Activated T-helper 1 cell treated with anti-CD3 and anti-CD28 coated beads, Interleukin-12 subunit alpha, Interleukin-12 subunit beta, Interleukin-2, Interleukin-4 antibody, amounts not matched to agents 30 ng/mL and 10 ng/mL and 1 ng/mL, durations not matched to agents 14 hours and 24 hours and 36 hours (primary cell): Measurements from ENCODE around the gene APMAP. TPM values are rescaled to one million over a fixed set of nuclear protein-coding genes. Genes with fewer than 3 reads are reported as not detected.
"Not testable (repeated sequence)": the region's sequence is repeated elsewhere in the genome, so short reads cannot be mapped to it uniquely, and the experiment has no call there.

ENCODE experiments used
- DNase-seq: peaks from one replicate; pipeline ENCODE4 v3.0.0; 2021; ENCODE audit warnings: low spot score
- H3K27ac Mint-ChIP-seq: one replicate; pipeline ENCODE4 v1.8.0; 2021; ENCODE audit warnings: mild to moderate bottlenecking, mixed read lengths
- H3K27me3 Mint-ChIP-seq: one replicate; pipeline ENCODE4 v1.8.0; 2022; ENCODE audit warnings: mild to moderate bottlenecking, moderate library complexity, mixed read lengths; ENCODE audit not compliant: insufficient read depth
- H3K36me3 Mint-ChIP-seq: one replicate; pipeline ENCODE4 v1.8.0; 2021; ENCODE audit warnings: low read depth, mixed read lengths
- H3K4me1 Mint-ChIP-seq: one replicate; pipeline ENCODE4 v1.8.0; 2021; ENCODE audit warnings: low read depth, mixed read lengths
- H3K4me3 Mint-ChIP-seq: one replicate; pipeline ENCODE4 v1.8.0; 2021; ENCODE audit warnings: mild to moderate bottlenecking, moderate library complexity, mixed read lengths
- H3K9me3 Mint-ChIP-seq: one replicate; pipeline ENCODE4 v1.8.0; 2021; ENCODE audit warnings: mixed read lengths
- intact Hi-C: fragments of 100-400 bp; cut with micrococcal nuclease; formaldehyde crosslinking; loops from one replicate; pipeline ENCODE4 v1.15.1; 2024
- total RNA-seq: library from RNA; stranded (reverse); gene quantifications from 2 replicates; pipeline ENCODE4 v1.2.3, GENCODE V29; 2022

APMAP gene
- total RNA-seq, 1 donor from 2014 or later: 58.7 TPM

DNA sequence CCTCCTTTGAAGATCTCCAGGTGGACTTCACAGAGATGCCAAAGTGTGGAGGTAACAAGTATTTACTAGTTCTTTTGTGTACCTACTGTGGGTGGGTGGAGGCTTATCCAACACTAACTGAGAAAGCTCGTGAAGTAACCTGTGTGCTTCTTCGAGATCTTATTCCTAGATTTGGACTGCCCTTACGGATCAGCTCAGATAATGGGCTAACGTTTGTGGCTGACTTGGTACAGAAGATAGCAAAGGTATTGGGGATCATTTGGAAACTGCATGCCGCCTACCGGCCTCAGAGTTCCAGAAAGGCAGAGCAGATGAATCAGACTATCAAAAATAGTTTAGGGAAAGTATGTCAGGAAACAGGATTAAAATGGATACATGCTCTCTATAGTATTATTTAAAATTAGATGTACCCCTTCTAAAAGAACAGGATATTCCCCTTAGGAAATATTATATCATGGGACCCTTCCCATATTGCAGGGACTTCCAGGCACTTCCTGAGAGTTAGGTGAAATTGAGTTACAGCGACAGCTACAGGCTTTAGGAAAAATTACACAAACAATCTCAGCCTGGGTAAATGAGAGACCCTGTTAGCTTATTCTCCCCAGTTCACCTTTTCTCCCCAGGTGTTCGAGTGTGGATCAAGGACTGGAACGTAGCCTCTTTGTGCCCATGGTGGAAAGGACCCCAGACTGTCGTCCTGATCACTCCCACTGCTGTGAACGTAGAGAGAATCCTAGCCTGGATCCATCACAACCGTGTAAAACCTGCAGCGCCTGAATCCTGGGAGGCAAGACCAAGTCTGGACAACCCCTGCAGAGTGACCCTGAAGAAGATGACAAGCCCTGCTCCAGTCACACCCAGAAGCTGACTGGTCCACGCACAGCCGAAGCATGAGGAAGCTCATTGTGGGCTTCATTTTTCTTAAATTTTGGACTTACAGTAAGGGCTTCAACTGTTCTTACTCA is 61.5 kb downstream of the APMAP start:
- Mint-ChIP-seq H3K4me3 (peak overlapping the region; percentile 46), H3K4me1 (peaks cover 34% of the 10 kb centered on the region), H3K27ac (peak overlapping the region; percentile 94)
- not testable (repeated sequence) for H3K36me3 Mint-ChIP-seq, DNase-seq, H3K27me3 Mint-ChIP-seq, H3K9me3 Mint-ChIP-seq
- intact Hi-C loops: loop anchor here (2.0 to 5.0 kb wide), 3 partner anchors 18 to 126 kb away; partner anchors contain the start of genes ACSS1, APMAP and CST7

DNA sequence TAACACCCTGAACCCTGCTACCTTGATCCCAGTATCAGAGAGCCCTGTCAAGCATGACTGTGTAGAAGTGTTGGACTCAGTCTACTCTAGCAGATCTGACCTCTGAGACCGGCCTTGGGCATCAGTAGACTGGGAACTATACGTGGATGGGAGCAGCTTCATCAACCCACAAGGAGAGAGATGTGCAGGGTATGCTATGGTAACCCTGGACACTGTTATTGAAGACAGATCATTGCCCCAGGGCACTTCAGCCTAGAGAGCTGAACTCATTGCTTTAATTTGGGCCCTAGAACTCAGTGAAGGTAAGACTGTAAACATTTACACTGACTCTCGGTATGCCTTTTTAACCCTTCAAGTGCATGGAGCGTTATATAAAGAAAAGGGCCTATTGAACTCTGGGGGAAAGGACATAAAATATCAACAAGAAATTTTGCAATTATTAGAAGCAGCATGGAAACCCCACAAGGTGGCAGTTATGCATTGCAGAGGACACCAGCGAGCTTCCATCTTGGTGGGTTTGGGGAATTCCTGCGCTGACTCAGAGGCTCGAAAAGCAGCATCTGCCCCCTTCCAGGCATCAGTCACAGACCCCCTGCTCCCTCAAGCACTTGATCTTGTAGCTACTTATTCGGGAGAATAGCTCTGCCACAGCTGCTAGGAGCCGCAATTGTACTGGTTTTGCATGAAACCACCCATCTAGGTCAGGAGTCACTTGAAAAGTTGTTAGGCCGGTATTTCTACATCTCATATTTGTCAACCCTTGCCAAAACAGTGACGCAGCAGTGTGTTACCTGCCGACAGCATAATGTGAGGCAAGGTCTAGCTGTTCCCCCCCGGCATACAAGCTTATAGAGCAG is 62.5 kb downstream of the APMAP start:
- H3K9me3 Mint-ChIP-seq, DNase-seq, H3K4me3 Mint-ChIP-seq, H3K27me3 Mint-ChIP-seq, H3K36me3 Mint-ChIP-seq: not testable (repeated sequence)
- Mint-ChIP-seq H3K4me1 (peaks cover 34% of the 10 kb centered on the region), H3K27ac (peak overlapping the region; percentile 16)
- intact Hi-C loops: loop anchor here (2.0 to 5.0 kb wide), 3 partner anchors 19 to 127 kb away; partner anchors contain the start of genes ACSS1, APMAP and CST7

DNA sequence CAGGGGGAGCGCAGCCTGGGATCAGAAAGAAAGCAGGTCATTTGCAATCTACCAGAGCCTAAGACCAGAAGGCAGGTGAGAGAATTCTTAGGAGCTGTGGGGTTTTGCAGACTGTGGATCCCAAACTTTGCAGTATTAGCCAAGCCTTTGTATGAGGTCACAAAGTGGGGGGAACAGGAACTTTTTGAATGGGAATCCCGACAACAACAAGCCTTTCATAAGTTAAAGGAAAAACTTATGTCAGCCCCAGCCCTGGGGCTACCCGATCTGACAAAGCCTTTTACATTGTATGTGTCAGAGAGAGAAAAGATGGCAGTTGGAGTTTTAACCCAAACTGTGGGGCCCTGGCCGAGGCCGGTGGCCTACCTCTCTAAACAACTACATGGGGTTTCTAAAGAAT is 63.3 kb downstream of the APMAP start:
- not testable (repeated sequence) for H3K36me3 Mint-ChIP-seq

DNA sequence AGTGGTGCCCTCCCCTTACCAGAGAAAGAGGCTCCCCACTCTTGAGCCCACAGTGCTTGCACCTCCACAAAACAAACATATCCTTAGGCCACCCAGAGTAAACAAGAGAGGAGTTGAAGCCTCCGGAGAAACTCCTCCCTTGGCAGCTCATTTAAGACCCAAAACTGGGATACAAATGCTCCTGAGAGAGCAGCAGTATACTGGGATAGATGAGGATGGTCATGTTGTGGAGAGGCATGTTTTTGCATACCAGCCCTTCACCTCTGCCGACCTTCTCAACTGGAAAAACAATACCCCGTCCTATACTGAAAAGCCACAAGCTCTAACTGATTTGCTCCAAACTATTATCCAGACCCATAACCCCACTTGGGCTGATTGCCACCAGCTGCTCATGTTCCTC is 71.8 kb downstream of the APMAP start:
- H3K4me3 Mint-ChIP-seq, DNase-seq, intact Hi-C loops, H3K36me3 Mint-ChIP-seq, H3K27ac Mint-ChIP-seq, H3K9me3 Mint-ChIP-seq: not testable (repeated sequence)
- Mint-ChIP-seq H3K4me1 (peaks cover 16% of the 10 kb centered on the region), H3K27me3 (peaks cover 11% of the 10 kb centered on the region)

More for the DNA sequence above, 63.3 kb downstream of the APMAP start:
- H3K27me3 Mint-ChIP-seq, H3K4me3 Mint-ChIP-seq, H3K9me3 Mint-ChIP-seq, intact Hi-C loops, DNase-seq, H3K27ac Mint-ChIP-seq: not testable (repeated sequence)
- H3K4me1 Mint-ChIP-seq: peaks cover 34% of the 10 kb centered on the region

DNA sequence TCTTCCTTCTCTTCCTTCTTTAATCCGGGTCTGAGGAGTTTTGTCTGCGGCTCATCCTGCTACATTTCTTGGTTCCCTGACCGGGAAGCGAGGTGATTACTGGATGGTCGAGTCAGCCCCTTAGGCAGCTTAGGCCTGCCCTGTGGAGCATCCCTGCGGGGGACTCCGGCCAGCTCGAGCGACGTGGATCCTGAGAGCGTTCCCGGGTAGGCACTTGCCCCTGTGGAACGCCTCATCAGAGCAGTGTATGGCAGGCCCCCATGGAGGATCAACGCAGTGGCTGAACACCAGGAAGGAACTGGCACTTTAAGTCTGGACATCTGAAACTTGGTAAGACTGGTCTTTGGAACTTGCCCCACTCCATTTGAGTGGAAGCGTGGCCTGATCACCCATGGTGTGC is 72.9 kb downstream of the APMAP start:
- H3K4me3 Mint-ChIP-seq, H3K9me3 Mint-ChIP-seq, DNase-seq, intact Hi-C loops, H3K27ac Mint-ChIP-seq, H3K36me3 Mint-ChIP-seq: not testable (repeated sequence)
- H3K4me1 Mint-ChIP-seq: peaks cover 16% of the 10 kb centered on the region
- peaks cover 11% of the 10 kb centered on the region for H3K27me3 Mint-ChIP-seq

DNA sequence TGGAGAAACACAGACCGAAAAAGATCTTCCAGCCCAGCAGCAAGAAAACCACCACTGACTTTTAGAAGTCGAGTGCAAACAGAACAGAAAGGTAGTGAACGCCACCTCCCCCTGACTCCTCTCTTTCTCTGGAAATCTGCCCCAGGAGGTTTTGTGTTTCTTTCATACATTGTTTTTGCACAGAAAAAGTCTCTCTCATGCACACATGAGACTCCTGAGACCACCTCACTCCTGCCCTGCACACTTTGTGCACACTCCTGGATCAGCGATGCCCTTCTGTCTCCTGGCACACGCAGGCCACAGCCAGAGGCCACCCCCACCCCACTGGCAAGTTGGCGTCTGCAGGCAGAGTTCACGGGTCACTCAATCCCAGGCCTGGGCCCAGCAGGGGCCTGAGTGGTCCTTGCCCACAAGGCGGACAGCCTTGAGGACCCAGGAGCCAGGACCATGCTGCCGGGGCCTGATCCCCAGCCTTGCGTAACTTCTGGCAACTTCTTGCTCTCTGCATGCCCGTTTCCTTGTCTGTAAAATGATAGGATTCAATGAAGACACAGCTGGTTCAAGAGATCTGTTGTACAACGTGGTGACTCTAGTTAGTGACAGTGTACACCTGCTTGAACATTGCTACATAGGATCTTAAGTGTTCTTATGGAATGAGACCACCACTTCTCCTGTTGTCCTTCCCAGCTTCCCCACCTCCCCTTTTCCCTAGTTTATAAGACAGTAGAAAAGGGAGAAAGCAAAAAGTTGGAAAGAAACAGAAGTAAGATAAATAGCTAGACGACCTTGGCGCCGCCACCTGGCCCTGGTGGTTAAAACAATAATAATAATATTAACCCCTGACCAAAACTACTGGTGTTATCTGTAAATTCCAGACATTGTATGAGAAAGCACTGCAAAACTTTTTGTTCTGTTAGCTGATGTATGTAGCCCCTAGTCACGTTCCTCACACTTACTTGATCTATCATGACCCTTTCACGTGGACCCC is 73.7 kb downstream of the APMAP start:
- no peak for DNase-seq
- Mint-ChIP-seq H3K9me3 (no peaks in the 10 kb centered on the region), H3K4me1 (peaks cover 16% of the 10 kb centered on the region), H3K36me3 (no peaks in the 10 kb centered on the region), H3K4me3 (no peak overlapping the region), H3K27ac (no peak overlapping the region), H3K27me3 (peaks cover 8% of the 10 kb centered on the region)
- intact Hi-C loops: no loop called here

DNA sequence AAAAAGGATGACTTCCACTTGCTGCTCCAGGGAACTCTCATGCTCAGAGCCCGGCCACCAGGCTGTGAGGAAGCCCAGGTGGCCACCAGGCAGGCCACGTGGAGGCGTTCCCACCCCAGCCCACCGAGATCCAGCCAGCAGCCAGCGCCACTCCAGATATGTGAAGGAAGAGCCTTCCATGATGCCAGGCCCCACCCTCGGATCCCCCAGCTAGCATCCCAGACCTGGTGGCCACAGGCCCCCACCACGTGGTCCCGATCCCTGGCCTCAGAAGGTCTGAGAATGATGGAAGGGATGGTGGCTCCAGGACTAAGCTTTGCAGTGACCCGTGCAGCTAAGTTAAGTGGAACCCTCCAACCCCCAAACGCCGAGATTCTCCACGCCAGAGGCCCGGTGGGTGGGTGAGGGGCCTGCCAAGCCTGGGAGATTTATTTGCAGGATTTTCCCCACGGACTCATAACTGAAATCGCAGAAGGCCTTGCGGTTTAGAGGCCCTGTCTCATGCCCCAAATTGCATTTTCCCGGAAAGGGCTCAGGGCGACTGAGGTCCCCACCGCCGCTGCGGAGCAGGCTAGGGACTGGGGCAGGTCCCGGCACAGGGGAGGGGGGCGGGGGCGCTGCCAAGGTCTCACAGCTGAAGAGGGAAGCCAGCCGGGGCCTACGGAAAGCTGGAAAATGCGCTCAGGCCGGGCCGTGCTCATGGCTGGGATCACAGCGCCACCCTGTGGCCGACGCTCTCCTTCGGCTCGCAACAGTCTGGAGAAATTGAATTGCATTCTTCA is 74.6 kb downstream of the APMAP start:
- H3K27ac Mint-ChIP-seq: no peak overlapping the region
- H3K4me3 Mint-ChIP-seq: no peak overlapping the region
- no peak for DNase-seq
- no peaks in the 10 kb centered on the region for H3K36me3 Mint-ChIP-seq
- peaks cover 16% of the 10 kb centered on the region for H3K4me1 Mint-ChIP-seq
- H3K9me3 Mint-ChIP-seq: no peaks in the 10 kb centered on the region
- peaks cover 6% of the 10 kb centered on the region for H3K27me3 Mint-ChIP-seq
- intact Hi-C loops: no loop called here

DNA sequence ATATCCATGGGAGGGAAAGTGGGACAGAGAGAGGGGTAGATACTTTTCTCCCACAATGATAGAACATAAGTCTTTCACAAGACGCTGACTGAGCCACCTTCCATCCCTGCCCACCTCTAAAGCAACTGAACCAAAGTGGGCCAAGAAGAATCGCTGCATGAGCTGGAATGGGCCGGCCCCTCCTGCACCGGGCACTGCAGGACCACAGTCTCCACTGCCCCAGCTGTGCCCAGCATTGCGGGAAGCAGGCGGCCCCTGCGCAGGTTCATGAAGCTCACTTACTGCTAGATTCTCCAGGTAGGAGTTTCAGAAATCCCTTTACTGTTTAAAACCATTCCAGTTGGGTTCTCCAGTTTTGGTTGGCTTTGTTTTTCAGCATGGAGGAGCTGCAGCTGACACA is 75.5 kb downstream of the APMAP start:
- Mint-ChIP-seq H3K27me3 (peaks cover 3% of the 10 kb centered on the region), H3K4me3 (no peak overlapping the region), H3K9me3 (no peaks in the 10 kb centered on the region), H3K4me1 (peaks cover 16% of the 10 kb centered on the region), H3K36me3 (no peaks in the 10 kb centered on the region), H3K27ac (no peak overlapping the region)
- DNase-seq: no peak
- intact Hi-C loops: no loop called here

DNA sequence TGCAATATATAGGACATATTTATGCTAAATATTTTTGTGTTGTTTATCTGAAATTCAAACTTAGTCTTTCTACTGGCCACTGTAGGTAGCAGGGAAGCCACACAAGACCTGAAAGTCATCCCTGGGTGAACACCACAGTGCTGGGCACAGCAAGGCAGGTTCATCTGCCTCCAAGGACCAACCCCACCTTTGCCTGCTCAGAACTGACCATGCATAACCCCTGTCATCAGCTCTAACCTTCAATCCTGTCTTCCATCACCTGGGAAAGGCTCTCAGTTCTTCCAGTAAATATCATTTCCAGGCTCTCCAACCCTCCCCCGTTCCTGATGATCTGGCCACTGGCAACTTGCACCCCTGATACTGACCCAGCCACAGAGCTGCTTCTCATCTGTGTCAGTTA is 76.1 kb downstream of the APMAP start:
- no peaks in the 10 kb centered on the region for H3K9me3 Mint-ChIP-seq
- no peaks in the 10 kb centered on the region for H3K36me3 Mint-ChIP-seq
- no peak overlapping the region for H3K4me3 Mint-ChIP-seq
- intact Hi-C loops: no loop called here
- H3K27ac Mint-ChIP-seq: no peak overlapping the region
- H3K27me3 Mint-ChIP-seq: peaks cover 2% of the 10 kb centered on the region
- DNase-seq: no peak
- peaks cover 16% of the 10 kb centered on the region for H3K4me1 Mint-ChIP-seq

DNA sequence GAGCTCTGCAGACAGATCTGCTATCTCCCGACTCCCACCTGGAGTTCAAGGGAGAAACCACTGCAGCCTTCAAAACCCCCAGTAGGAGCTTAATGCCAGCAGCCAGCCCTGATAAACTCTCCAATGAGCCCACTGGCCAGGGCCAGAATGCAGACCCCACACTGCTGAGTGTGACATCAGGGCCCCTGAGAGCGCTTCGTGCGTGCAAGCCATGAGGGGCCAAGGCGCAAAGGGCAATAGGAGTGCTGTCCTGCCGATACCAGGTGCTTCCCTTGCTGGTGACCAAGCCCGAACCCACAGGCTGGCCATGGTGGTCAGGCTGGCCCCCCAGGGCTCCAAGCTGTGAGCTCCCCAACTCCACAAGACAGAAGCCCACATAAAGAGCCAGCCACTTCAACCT is 76.7 kb downstream of the APMAP start:
- Mint-ChIP-seq H3K27ac (no peak overlapping the region), H3K4me3 (no peak overlapping the region), H3K27me3 (no peaks in the 10 kb centered on the region), H3K4me1 (peaks cover 16% of the 10 kb centered on the region), H3K36me3 (no peaks in the 10 kb centered on the region), H3K9me3 (no peaks in the 10 kb centered on the region)
- intact Hi-C loops: no loop called here
- DNase-seq: no peak

DNA sequence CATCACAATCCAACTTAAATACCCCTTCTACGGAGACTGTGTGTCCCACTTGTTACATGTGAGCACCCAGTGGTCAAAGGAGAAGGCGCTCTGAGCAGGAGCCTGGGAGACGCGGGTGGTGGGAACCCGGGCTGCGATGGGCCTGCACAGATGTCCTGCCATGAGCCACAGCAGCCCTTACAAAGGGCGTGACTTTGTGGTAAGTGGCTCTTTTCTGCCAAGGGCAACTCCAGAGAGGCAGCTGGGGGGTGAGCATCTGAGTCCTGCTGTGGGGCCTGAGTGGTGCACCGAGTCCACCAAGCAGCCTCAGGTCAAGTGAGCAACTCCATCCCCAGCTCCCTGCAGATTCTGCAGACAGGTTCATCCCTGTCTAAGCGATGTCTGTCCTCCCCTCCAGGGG is 77.1 kb downstream of the APMAP start:
- Mint-ChIP-seq H3K4me1 (peaks cover 16% of the 10 kb centered on the region), H3K27ac (no peak overlapping the region), H3K27me3 (no peaks in the 10 kb centered on the region), H3K36me3 (no peaks in the 10 kb centered on the region), H3K4me3 (no peak overlapping the region), H3K9me3 (no peaks in the 10 kb centered on the region)
- intact Hi-C loops: no loop called here
- DNase-seq: no peak
